GM23338 (cell line): ENCODE results near the gene ANKRD45.

Experiments used
- CREB1 ChIP-seq: fragments of 250-450 bp; sonication (Bioruptor Pico); IDR thresholded peaks from 2 replicates; pipeline ENCODE4 v1.5.0; 2020; ENCODE audit warnings: low read depth, mild to moderate bottlenecking, moderate library complexity
- EZH2 ChIP-seq: fragments of 200-600 bp; sonication (generic); IDR thresholded peaks from one replicate; pipeline ENCODE4 v1.8.0; 2017; ENCODE audit warnings: antibody characterized with exemption, mild to moderate bottlenecking, low read depth; ENCODE audit not compliant: unreplicated experiment
- EZH2phosphoT487 ChIP-seq: fragments of 200-600 bp; sonication (generic); IDR thresholded peaks from one replicate; pipeline ENCODE4 v1.8.1; 2018; ENCODE audit warnings: antibody characterized with exemption; ENCODE audit not compliant: unreplicated experiment
- JUNB ChIP-seq: IDR thresholded peaks from one replicate; pipeline ENCODE4 v1.6.1; 2016; ENCODE audit warnings: antibody characterized with exemption; ENCODE audit not compliant: unreplicated experiment
- NANOG ChIP-seq: IDR thresholded peaks from 2 replicates; pipeline ENCODE4 v1.6.1; 2016; ENCODE audit warnings: antibody characterized with exemption, borderline replicate concordance
- POLR2AphosphoS5 ChIP-seq: IDR thresholded peaks from 2 replicates; pipeline ENCODE4 v1.6.1; 2016; ENCODE audit warnings: antibody characterized with exemption, low read depth
- STAT1 ChIP-seq: IDR thresholded peaks from one replicate; pipeline ENCODE4 v1.6.1; 2016; ENCODE audit warnings: antibody characterized with exemption; ENCODE audit not compliant: unreplicated experiment
- ZNF114 ChIP-seq: fragments of 250-450 bp; sonication (Bioruptor Pico); IDR thresholded peaks from 2 replicates; pipeline ENCODE4 v1.5.0; 2020; ENCODE audit warnings: mild to moderate bottlenecking, moderate library complexity
- ZNF331 ChIP-seq: fragments of 250-450 bp; sonication (Bioruptor Pico); IDR thresholded peaks from 2 replicates; pipeline ENCODE4 v1.5.0; 2020; ENCODE audit warnings: low read depth, mild to moderate bottlenecking, moderate library complexity
- TF ChIP-seq, protein P1 (sequence below), 2 experiments: fragments of 200-600 bp in 1 of 2; sonication (generic) in 1 of 2; conservative IDR thresholded peaks; 2 replicates each; pipeline versions ENCODE4 v1.5.1 to v1.6.1; 2016 to 2017; ENCODE audit warnings: antibody characterized with exemption in 2 of 2, low read depth in 2 of 2, mild to moderate bottlenecking in 2 of 2, moderate library complexity in 1 of 2
- TF ChIP-seq, protein P2 (sequence below): fragments of 250-450 bp; sonication (Bioruptor Pico); IDR thresholded peaks from 2 replicates; pipeline ENCODE4 v1.5.0; 2020; ENCODE audit warnings: mild to moderate bottlenecking, moderate library complexity
- TF ChIP-seq, protein P3 (sequence below): IDR thresholded peaks from one replicate; pipeline ENCODE4 v1.6.1; 2018; ENCODE audit warnings: antibody characterized with exemption; ENCODE audit not compliant: unreplicated experiment
- TF ChIP-seq, protein P4 (sequence below): IDR thresholded peaks from 2 replicates; pipeline ENCODE4 v1.6.1; 2016; ENCODE audit warnings: antibody characterized with exemption

DNA sequence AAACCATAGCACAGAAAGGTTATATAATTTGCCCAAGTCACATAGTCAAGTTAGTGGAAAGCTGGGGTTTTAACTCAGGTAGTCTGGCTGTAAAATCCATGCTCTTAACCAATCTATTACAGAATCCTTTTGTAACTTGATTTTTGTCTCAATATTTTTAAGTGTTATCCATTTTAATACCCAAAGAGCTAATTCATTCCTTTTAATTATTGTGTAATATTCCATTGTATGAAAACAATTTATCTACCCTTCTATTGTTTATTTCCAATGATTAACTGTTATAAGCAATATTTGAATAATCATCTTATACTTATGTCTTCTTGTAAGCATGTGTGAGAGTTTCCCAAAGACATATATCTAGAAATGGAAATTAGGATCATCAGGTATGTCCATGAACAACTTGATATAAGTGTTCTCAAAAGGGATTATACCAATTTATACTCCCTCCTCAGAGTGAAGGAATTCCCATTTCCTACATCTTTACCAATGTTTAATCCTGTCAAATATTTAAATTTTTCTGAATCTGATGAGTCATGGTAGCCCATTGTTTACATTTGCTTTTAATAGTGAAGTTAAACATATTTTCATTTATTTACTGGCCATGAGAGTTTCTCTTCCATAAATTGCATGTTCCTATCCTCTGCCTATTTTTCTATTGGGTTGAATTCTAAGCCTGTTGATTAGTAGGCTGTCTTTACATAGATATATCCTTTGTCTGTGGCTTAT, 20.6 kb downstream of the ANKRD45 start:
- TF ChIP-seq, protein P1, sequence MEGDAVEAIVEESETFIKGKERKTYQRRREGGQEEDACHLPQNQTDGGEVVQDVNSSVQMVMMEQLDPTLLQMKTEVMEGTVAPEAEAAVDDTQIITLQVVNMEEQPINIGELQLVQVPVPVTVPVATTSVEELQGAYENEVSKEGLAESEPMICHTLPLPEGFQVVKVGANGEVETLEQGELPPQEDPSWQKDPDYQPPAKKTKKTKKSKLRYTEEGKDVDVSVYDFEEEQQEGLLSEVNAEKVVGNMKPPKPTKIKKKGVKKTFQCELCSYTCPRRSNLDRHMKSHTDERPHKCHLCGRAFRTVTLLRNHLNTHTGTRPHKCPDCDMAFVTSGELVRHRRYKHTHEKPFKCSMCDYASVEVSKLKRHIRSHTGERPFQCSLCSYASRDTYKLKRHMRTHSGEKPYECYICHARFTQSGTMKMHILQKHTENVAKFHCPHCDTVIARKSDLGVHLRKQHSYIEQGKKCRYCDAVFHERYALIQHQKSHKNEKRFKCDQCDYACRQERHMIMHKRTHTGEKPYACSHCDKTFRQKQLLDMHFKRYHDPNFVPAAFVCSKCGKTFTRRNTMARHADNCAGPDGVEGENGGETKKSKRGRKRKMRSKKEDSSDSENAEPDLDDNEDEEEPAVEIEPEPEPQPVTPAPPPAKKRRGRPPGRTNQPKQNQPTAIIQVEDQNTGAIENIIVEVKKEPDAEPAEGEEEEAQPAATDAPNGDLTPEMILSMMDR (conservative IDR thresholded peaks at IDR 0.05; ENCODE audit: low read depth in 2 of 2): no peak
- TF ChIP-seq POLR2AphosphoS5: no peak
- TF ChIP-seq EZH2: no peak
- TF ChIP-seq STAT1: no peak
- TF ChIP-seq JUNB: no peak
- no peak for TF ChIP-seq EZH2phosphoT487
- TF ChIP-seq ZNF331 (CRISPR knock-in tag): no peak
- TF ChIP-seq, protein P2, sequence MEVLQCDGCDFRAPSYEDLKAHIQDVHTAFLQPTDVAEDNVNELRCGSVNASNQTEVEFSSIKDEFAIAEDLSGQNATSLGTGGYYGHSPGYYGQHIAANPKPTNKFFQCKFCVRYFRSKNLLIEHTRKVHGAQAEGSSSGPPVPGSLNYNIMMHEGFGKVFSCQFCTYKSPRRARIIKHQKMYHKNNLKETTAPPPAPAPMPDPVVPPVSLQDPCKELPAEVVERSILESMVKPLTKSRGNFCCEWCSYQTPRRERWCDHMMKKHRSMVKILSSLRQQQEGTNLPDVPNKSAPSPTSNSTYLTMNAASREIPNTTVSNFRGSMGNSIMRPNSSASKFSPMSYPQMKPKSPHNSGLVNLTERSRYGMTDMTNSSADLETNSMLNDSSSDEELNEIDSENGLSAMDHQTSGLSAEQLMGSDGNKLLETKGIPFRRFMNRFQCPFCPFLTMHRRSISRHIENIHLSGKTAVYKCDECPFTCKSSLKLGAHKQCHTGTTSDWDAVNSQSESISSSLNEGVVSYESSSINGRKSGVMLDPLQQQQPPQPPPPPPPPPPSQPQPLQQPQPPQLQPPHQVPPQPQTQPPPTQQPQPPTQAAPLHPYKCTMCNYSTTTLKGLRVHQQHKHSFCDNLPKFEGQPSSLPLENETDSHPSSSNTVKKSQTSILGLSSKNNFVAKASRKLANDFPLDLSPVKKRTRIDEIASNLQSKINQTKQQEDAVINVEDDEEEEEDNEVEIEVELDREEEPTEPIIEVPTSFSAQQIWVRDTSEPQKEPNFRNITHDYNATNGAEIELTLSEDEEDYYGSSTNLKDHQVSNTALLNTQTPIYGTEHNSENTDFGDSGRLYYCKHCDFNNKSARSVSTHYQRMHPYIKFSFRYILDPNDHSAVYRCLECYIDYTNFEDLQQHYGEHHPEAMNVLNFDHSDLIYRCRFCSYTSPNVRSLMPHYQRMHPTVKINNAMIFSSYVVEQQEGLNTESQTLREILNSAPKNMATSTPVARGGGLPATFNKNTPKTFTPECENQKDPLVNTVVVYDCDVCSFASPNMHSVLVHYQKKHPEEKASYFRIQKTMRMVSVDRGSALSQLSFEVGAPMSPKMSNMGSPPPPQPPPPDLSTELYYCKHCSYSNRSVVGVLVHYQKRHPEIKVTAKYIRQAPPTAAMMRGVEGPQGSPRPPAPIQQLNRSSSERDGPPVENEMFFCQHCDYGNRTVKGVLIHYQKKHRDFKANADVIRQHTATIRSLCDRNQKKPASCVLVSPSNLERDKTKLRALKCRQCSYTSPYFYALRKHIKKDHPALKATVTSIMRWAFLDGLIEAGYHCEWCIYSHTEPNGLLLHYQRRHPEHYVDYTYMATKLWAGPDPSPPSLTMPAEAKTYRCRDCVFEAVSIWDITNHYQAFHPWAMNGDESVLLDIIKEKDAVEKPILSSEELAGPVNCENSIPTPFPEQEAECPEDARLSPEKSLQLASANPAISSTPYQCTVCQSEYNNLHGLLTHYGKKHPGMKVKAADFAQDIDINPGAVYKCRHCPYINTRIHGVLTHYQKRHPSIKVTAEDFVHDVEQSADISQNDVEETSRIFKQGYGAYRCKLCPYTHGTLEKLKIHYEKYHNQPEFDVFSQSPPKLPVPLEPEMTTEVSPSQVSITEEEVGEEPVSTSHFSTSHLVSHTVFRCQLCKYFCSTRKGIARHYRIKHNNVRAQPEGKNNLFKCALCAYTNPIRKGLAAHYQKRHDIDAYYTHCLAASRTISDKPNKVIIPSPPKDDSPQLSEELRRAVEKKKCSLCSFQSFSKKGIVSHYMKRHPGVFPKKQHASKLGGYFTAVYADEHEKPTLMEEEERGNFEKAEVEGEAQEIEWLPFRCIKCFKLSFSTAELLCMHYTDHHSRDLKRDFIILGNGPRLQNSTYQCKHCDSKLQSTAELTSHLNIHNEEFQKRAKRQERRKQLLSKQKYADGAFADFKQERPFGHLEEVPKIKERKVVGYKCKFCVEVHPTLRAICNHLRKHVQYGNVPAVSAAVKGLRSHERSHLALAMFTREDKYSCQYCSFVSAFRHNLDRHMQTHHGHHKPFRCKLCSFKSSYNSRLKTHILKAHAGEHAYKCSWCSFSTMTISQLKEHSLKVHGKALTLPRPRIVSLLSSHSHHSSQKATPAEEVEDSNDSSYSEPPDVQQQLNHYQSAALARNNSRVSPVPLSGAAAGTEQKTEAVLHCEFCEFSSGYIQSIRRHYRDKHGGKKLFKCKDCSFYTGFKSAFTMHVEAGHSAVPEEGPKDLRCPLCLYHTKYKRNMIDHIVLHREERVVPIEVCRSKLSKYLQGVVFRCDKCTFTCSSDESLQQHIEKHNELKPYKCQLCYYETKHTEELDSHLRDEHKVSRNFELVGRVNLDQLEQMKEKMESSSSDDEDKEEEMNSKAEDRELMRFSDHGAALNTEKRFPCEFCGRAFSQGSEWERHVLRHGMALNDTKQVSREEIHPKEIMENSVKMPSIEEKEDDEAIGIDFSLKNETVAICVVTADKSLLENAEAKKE (CRISPR knock-in tag): no peak
- TF ChIP-seq, protein P3, sequence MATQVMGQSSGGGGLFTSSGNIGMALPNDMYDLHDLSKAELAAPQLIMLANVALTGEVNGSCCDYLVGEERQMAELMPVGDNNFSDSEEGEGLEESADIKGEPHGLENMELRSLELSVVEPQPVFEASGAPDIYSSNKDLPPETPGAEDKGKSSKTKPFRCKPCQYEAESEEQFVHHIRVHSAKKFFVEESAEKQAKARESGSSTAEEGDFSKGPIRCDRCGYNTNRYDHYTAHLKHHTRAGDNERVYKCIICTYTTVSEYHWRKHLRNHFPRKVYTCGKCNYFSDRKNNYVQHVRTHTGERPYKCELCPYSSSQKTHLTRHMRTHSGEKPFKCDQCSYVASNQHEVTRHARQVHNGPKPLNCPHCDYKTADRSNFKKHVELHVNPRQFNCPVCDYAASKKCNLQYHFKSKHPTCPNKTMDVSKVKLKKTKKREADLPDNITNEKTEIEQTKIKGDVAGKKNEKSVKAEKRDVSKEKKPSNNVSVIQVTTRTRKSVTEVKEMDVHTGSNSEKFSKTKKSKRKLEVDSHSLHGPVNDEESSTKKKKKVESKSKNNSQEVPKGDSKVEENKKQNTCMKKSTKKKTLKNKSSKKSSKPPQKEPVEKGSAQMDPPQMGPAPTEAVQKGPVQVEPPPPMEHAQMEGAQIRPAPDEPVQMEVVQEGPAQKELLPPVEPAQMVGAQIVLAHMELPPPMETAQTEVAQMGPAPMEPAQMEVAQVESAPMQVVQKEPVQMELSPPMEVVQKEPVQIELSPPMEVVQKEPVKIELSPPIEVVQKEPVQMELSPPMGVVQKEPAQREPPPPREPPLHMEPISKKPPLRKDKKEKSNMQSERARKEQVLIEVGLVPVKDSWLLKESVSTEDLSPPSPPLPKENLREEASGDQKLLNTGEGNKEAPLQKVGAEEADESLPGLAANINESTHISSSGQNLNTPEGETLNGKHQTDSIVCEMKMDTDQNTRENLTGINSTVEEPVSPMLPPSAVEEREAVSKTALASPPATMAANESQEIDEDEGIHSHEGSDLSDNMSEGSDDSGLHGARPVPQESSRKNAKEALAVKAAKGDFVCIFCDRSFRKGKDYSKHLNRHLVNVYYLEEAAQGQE: no peak
- TF ChIP-seq CREB1: no peak
- no peak for TF ChIP-seq ZNF114 (CRISPR knock-in tag)
- TF ChIP-seq, protein P4, sequence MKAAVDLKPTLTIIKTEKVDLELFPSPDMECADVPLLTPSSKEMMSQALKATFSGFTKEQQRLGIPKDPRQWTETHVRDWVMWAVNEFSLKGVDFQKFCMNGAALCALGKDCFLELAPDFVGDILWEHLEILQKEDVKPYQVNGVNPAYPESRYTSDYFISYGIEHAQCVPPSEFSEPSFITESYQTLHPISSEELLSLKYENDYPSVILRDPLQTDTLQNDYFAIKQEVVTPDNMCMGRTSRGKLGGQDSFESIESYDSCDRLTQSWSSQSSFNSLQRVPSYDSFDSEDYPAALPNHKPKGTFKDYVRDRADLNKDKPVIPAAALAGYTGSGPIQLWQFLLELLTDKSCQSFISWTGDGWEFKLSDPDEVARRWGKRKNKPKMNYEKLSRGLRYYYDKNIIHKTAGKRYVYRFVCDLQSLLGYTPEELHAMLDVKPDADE: no peak
- TF ChIP-seq NANOG: no peak
